Activated T-cell treated with anti-CD3 and anti-CD28 coated beads, Interleukin-2, amount 50 U/mL, for 48 hours (primary cell): ENCODE measurements around the gene MCM9.
"Not testable (repeated sequence)": the region's sequence is repeated elsewhere in the genome, so short reads cannot be mapped to it uniquely, and the experiment has no call there.

Source experiments
- DNase-seq, 2 experiments: peaks; one replicate each; pipeline ENCODE4 v3.0.0-alpha.2; 2020

Gene MCM9

DNA sequence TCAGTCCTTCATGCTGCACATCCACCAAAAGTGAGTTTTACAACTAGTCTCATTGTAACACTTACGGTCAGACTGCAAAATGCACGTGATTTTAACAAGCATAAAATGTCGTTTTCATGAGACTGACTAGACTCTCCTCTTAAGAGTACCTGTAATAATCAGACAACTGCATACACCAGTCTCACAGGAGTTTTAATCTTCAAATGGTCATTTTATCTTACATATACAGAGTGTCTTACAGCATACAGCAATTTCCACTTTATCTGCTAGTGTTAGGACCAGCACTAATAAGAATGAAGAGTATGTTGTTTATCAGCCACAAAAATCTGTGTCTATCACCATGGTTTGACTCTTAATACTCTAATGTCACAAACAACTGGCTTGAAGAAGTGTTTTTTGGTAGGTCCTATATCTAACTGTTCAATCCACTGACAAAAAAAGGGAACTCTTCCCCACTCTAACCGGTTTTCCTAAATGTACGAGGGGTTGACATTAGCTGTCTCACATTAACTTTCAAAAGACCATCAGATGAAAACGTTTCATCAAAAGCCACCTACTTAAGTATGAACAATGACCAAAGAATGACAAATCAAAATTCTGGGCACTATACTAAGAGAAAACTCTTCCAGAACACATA lies 42.5 kb downstream of the MCM9 start:
- no peak for DNase-seq

DNA sequence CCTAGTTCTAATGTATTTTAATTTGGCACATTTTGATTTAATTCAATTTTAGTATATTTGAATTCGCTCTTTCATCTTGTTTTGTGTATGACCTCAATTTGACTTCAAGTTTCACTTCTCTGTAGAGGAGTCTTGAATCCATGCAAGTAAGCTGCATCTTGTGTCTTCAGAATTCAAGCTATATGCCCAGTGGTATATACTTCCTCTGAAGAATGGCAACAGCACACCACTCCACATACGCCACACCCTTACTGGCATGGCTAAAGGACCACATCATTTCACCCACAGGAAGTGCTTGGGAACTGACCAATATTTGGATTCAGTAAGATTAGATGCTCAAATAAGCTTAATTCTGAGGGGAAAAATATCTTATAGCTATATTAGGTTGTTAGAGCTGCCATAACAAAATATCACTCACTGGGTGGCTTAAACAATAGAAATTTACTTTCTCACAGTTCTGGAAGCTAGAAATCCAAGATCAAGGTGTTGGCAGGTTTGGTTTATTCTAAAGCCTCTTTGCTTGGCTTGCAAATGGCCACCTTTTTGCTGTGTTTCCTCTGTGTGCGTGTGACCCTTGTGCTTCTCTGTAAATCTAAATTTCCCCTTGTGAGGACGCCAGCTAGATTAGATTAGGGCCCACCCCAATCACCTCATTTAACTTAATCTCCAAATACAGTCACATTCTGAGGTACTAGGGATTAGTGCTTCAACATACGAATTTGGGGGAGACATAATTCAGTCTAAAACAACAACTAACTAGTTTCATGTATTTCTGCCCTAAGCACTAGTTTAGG lies 43.8 kb downstream of the MCM9 start:
- DNase-seq = no peak

DNA sequence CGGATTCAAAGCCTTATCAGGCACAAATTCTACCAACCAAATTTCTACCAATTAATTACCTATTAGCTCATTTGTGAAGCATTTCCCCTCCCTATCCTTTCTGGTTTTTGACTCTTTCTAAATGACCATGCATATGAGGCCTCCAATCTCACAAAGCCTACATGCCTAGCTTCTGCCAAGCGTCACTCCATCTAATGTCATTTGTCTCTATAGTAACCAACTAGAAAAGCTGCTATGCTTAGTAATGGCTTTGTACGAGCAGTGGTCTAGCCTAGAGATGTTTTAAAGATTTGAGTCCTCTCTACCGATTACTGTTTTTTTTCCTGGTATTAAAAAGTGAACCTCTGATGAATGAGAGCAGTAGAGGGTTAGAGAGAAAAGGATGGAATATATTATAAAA lies 45.8 kb downstream of the MCM9 start:
- DNase-seq = no peak

DNA sequence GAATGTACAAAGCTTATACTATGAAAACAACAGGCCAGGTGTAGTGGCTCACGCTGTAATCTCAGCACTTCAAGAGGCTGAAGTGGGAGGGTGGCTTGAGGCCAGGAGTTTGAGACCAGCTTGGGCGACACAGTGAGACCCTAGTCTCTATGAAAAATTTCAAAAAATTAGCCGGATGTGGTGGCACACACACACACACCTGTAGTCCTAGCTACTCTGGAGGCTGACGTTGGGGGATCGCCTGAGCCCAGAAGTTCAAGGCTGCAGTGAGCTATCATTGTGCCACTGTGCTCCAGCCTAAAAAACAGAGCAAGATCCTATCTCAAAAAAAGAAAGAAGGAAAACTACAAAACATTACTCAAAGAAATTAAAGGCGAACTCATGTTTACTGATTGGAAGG lies 48.3 kb downstream of the MCM9 start:
- no peak for DNase-seq

DNA sequence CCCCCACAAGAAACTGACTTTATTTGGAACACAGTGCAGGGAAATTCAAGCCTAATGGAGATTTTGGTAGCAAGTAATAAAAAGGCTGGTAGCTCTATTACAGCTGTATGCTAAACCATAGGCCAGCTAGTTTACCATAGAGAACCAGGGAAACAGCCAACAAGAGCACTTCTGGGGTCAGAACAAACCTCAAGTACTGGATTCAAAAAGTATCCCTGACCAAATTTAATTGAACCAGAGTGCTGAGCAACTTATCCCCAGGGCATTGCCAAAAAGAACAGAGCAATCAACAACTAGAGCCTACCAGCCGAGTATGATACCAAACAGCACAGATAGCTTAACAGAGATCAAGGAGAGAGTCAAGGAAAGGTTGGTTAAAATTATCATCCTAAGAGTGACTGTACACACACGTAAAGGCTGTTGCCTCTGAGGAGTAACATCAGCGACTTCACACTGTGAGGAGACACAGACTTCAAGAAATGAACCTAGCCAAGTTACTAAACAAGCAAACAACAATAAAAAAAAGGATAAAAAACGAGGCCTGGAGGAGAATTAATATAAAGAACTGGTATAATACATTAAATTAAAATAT lies 52.5 kb downstream of the MCM9 start:
- DNase-seq = no peak

DNA sequence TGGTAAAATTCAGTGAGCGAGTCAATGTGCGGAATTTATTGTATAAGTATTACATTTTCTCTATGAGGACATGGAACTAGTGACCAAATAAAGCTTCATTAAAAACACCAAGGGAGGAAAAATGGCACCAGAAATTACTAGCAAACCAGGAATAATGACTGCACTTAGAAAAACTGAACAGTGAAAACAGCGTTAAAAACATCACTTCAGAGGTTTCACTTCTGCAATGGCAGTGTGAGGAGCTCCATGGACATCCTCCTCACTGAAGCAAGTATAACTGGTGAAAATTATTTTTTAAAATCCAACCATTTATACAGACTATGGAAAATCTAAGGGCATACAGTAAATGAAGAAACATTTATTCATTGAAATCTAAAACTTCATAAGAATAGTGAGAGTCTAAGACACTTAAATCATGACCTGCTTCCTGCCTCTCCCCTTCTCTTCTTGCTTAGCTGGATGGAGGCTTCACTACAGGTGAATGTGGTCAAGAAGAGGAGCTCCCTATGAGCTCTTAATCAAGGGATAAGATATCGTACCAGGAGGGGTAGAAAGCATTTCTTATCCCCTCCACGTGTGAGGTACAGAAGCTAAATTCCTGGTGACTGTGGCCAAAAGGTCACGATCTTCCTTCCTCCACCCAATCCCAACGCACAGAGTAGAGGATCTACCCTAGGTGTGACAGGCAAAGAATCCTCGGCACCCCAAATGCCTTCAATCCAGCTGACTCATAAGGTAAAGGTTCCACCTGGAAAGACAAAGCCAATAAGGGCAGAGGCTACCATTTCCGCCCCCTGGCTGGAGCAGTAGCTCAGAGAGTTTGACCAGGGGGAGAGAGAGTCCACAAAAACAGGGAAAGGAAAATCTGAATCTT lies 53.3 kb downstream of the MCM9 start:
- no peak for DNase-seq

DNA sequence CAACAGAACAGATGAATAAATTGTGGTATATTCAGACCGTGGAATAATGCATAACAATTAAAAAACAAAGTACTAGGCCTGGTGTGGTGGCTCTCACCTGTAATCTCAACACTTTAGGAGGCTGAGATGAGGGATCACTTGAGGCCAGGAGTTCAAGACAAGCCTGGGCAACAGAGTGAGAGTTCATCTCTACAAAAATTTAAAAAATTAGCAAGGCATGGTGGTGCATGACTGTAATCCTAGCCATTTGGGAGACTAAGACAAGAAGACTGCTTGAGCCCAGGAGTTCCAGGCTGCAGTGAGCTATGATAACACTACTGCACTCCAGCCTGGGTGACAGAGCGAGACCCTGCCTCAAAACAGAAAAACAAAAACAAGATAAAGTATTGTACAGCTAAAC lies 57.2 kb downstream of the MCM9 start:
- DNase-seq = no peak

DNA sequence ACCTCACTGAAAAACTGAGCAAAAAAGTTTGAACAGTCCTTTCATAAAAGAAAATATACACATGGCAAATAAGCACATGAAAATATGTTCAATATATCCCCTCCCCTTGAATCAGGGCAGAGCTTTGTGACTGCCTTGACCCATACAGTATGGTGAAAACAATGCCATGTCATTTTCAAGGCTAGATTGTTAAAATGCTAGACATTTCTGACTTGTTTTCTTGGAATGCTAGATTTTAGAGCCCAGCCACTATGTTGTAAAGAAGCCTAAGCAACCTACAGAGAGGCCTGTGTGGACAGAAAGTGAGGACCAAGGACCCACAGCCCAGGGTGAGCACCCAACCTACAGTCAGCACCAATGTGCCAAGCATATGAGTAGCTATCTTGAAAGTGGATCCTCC lies 58.1 kb downstream of the MCM9 start:
- DNase-seq = no peak

DNA sequence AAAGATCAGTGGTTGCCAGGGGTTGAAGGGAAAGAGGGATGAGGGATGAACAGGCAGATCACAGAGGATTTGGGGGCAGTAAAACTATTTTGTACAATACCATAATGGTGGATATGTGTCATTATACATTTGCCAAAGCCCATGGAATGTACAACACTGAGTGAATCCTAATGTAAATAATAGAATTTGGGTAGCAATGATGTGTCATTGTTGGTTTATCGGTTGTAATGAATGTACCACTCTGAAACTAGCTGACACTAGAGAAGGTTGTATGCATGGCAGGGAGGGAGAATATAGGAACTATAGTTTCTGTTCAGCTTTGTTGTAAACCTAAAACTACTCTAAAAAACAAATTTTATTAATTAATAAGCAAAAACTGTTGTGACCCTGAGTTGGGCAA lies 58.8 kb downstream of the MCM9 start:
- DNase-seq = no peak

DNA sequence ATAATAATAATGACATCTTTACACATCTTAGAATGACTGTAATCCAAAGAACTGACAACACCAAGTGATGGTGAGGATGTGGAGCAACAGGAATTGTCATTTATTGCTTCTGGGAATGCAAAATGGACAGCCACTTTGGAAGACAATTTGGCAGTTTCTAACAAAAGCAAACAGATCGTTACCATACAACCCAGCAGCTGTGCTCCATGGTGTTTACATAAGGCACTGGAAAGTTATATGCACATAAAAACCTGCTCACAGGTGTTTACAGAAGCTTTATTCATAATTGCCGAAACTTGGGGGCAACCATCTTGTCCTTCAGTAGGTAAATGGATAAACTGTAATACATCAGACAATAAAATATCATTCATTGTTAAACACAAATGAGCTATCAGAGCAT lies 59.3 kb downstream of the MCM9 start:
- no peak for DNase-seq

DNA sequence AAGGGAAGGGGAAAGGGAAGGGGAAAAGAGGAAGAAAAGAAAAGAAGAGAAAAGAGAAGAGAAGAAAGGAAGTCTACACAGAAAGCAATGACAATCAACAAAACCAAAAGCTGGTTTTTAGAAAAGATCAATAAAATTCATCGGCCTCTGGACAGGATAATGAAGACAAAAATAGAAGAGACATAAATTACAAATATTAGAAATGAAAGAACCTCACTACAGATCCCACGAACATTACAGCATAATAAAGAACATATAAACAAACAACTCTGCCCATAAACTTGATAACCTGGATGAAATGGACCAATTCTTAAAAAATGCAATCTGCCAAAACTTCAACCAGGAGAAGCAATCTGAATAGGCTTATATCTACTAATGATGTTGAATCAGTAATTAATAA lies 61.7 kb downstream of the MCM9 start:
- no peak for DNase-seq

DNA sequence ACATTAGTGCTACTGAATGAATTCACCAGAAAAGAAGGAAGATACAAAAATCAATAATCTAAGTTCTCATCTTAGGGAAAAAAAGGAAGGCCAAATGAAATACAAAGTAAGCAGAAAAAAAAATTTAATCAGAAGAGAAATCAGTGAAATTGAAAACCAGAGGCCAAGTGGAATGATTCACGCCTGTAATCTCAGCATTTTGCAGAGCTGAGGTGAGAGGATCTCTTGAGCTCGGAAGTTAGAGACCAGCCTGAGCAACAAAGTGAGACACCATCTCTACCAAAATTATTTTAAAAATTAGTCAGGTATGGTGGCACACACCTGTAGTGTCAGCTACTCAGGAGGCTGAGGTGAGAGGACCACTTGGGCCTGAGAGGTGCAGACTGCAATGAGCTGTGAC lies 62.2 kb downstream of the MCM9 start:
- no peak for DNase-seq

DNA sequence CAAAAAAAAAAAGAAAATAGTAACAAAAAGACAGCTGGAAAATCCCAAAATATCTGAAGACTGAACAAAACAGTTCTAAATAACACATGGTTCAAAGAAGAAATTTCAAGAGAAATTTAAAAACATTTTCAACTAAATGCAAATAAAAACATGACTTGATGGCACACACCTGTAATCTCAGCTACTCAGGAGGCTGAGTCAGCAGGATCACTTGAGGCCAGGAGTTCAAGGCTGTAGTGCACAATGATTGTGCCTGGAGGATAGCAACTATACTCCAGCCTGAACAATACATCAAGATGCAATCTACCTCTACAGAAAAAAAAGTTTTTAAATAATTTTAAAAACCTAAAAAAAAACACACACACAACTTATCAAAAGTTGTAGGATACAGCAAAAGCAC lies 62.6 kb downstream of the MCM9 start:
- no peak for DNase-seq

DNA sequence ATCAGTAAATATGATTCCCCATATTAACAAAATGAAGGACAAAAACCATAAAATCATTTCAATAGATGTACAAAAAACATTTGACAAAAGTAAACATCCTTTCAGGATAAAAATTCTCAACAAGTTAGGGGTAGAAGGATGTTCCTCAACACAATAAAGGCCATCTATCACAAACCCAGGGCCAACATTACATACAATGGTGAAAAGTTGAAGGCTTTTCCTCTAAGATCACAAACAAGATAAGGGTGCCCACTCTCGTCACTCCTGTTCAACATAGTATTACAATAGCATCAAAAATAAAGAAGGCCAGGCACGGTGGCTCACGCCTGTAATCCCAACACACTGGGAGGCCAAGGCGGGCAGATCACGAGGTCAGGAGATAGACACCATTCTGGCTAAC lies 63.6 kb downstream of the MCM9 start:
- no peak for DNase-seq

DNA sequence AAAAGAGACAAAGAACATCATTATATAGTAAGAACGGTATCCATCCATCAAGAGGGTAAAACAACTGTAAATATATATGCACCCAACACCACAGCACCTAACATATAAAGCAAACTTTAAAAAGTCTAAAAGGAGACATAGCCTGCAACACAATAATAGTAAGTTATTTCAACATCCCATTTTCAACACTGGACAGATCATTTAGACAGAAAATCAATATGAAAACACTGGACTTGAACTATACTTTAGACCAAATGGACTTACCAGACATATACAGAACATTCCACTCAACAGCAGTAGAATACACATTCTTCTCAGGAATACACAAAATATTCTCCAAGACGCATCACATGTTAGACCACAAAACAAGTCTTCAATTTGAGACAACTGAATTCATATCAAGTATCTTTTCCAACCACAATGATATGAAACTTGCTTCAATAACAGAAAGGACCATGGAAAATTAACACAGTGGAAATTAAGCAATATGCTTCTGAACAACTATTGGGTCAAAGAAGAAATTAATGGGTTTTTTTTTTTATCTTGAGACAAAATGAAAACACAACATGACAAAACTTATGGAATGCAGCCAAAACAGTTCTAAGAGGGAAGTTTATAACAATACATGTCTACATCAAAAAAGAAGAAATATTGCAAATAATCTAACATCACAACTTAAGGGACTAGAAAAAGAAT lies 64.9 kb downstream of the MCM9 start:
- DNase-seq = no peak

DNA sequence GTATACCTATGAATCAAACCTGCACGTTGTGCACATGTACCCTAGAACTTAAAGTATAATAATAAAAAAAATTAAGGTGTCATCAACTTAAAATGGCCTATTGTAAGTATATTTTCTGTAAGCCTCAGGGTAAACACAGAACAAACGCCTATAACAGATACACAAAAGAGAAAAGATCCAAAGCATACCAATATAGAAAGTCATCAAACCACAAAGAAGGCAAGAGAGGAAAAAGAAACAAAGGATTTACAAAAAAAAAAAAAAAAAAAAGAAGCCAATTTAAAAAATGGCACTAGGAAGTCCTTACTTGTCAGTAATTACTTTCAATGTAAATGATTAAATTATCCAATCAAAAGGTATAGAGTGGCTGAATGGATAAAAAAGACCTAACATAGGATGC lies 65.6 kb downstream of the MCM9 start:
- DNase-seq = no peak

DNA sequence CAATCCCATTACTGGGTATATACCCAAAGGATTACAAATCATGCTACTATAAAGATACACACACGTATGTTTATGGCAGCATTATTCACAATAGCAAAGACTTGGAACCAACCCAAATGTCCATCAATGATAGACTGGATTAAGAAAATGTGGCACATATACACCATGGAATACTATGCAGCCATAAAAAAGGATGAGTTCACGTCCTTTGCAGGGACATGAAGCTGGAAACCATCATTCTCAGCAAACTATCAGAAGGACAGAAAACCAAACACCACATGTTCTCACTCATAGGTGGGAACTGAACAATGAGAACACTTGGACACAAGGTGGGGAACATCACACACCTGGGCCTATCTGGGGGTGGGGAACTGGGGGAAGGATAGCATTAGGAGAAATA lies 66.1 kb downstream of the MCM9 start:
- DNase-seq = not testable (repeated sequence)

DNA sequence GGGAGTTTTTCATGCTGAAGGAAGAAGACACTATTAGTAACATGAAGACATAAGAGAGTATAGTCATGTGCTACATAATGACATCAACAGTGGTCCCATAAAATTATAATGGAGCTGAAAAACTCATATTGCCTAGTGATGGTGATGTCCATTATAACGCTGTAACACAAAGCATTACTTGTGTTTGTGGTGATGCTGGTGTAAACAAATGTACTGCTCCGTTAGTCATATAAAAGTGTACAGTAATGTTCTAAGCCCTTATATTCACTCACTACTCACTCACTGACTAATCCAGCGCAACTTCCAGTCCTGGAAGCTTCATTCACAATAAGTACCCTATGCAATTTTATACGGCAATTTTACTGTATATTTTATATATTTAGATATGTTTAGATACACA lies 67.8 kb downstream of the MCM9 start:
- DNase-seq = no peak

DNA sequence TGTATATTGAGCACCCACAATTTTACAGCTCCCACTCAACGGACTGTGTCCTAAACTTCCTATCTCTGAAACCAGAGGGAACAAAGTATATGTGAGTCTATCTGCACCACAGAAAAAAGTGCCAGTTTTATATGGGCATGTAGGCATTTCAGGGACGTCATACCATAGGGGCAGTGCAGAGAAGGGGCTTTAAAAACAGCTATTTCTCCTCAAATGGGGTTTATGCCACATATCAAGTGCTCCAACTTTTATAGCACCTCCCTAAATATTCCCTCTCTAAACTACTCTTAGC lies 69.9 kb downstream of the MCM9 start:
- DNase-seq = no peak

DNA sequence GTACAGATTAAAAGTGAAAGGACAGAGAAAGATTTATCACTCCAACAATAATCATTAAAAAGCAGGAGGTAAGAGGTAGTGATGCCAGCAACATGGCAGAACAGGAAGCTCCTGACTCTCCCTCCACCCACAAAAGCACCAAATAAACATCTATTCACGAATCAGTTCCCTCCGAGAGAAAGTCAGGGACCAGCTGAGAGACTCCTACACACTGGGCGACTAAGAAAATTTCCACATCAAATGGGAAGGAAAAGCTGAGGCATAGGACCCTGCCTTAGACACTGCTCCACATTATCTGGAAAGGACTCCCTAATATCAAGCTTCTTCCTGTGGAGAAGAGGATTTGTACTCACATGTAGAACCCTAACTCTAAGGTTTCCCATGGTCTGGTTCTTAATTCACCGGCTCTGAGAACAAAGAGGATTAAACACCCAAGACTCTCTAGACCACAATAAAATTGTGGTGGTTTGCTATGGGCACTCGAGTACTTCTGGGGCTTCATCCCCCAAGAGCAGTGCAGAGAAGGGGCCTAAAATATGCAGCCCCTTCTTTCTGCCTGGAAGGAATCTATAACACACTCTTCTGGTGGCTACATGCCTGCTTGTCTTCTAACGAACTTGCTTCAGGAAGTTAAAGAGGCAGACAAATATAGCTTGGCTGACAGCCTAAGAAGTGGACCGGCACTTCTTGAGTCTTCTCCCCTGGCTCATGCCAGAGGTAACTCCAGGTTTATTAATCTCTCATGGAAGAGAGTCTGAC lies 70.4 kb downstream of the MCM9 start:
- DNase-seq = peak in 1 of 2 experiments; percentile 19

DNA sequence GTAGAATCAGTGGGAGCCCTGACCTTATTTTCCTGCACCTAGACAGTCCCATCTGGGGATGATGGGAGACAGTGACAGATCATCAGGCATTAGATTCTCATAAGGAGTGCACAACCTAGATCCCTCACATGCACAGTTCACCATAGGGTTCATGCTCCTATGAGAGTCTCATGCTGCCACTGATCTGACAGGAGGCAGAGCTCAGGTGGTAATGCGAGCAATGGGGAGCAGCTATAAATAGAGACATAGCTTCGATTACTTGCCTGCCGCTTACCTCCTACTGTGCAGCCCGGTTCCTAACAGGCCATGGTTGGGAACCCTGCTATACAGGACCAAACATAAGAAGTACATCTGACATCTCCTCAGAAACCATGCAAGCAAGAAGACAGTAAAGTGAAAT lies 72.5 kb downstream of the MCM9 start:
- DNase-seq = no peak

DNA sequence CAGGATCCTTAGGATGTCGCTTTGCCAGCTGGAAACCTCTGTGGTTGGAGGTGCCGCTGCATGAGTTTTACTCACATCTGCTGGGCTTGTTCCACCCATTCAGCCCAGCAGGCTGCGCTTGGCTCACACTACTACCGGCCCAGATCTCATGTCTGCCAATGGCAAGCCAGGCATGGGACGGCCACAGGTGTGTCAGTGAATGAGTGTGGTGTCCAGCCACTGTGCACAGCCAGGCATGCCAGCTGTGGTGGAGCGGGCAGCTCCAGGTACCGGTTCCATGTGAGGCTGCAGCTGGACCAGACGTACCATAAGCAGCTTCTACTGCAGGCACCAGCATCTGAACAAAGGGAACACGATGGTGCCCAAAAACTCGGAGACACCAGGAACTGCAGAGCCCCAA lies 74.1 kb downstream of the MCM9 start:
- no peak for DNase-seq
